Right lobe of liver (tissue), 6 donors: ENCODE data around the gene ZNF202. TPM values are rescaled to one million over a fixed set of nuclear protein-coding genes. Genes with fewer than 3 reads are reported as not detected.
A peak's percentile ranks its signal among the peaks of the same experiment; 100 is the strongest.

Experiments
- ATAC-seq, 4 donors: fragments of 200-7000 bp; cut with Tn5 transposase; one replicate each; pipeline ENCODE4 v1.9.1; 2020; ENCODE audit warnings: mild to moderate bottlenecking in 4 of 4, moderate library complexity in 4 of 4
- DNase-seq, 3 donors: peaks; one replicate each; pipeline ENCODE4 v3.0.0-alpha.2; 2020
- H3K27ac ChIP-seq, 3 donors: fragments of 200-600 bp; one replicate each; pipeline ENCODE4 v1.8.0; 2022
- H3K27me3 ChIP-seq, 2 donors: fragments of 200-600 bp; one replicate each; pipeline ENCODE4 v1.8.0; 2022
- H3K36me3 ChIP-seq, 4 donors: fragments of 200-600 bp; sonication (generic) in 1 of 4; one replicate each; pipeline versions ENCODE4 v1.5.1 to v1.8.0; 2017 to 2022; ENCODE audit warnings: control low read depth in 1 of 4
- H3K4me1 ChIP-seq, 4 donors: fragments of 200-600 bp; sonication (generic) in 1 of 4; one replicate each; pipeline versions ENCODE4 v1.5.1 to v1.8.0; 2017 to 2022; ENCODE audit warnings: control low read depth in 1 of 4
- H3K4me3 ChIP-seq, 3 donors: fragments of 200-600 bp; one replicate each; pipeline ENCODE4 v1.8.0; 2022
- H3K9me3 ChIP-seq, 4 donors: fragments of 200-600 bp; sonication (generic) in 1 of 4; one replicate each; pipeline versions ENCODE4 v1.5.1 to v1.8.0; 2017 to 2022; ENCODE audit warnings: control low read depth in 1 of 4
- POLR2A ChIP-seq: fragments of 450-650 bp; IDR thresholded peaks from one replicate; pipeline ENCODE4 v1.6.1; 2017; ENCODE audit warnings: antibody characterized with exemption, mild to moderate bottlenecking
- WGBS: methylation state at CpG from one replicate; pipeline ENCODE4 v1.1.6; 2018; ENCODE audit warnings: low coverage, low lambda C conversion rate; ENCODE audit not compliant: insufficient coverage; ENCODE audit errors: missing lambda C conversion rate; 5-methylcytosine and 5-hydroxymethylcytosine counted together
- intact Hi-C, 2 donors: fragments of 100-400 bp; cut with DNase I; formaldehyde crosslinking; loops; one replicate each; pipeline versions ENCODE4 v1.11.2 to v1.14.1; 2022
- long read RNA-seq: library from polyadenylated mRNA; unstranded; transcript quantifications from one replicate; pipeline ENCODE4 v2.0.0, GENCODE V29; 2019
- total RNA-seq, 6 experiments: library from RNA; depleted of rRNA in 2 of 6; stranded (reverse); fragments of >200 nt in 2 of 6; fragmentation: NEBNext Ultra II Directional in 3 of 6; extraction: Animal tissue kit (Norgen Biotek cat#: 25700) in 3 of 6; gene quantifications; one replicate each; pipeline versions ENCODE4 v1.1.0 to v1.2.4, GENCODE V29; 2016 to 2023
- TF ChIP-seq, protein P1 (sequence below), 4 donors: fragments of 200-600 bp in 3 of 4; fragments of 450-650 bp in 1 of 4; IDR thresholded peaks; one replicate each; pipeline versions ENCODE4 v1.5.1 to v1.8.0; 2016 to 2022; ENCODE audit warnings: antibody characterized with exemption in 4 of 4, mild to moderate bottlenecking in 2 of 4
- donor health status: DM: no; HTN: yes; CAD: no.
- donor health status: DM: no; HTN: no; CAD: no.
- donor health status: DM: no; HTN: no; CAD: no.
- donor health status: DM: no; HTN: yes; CAD: no.
- donor health status: DM: no; HTN: yes; CAD: no.

ZNF202 gene
- 1 to 10 TPM; 2.0 to 4.0 (median 2.7) TPM for total RNA-seq
- long read RNA-seq, result 0 reads

DNA sequence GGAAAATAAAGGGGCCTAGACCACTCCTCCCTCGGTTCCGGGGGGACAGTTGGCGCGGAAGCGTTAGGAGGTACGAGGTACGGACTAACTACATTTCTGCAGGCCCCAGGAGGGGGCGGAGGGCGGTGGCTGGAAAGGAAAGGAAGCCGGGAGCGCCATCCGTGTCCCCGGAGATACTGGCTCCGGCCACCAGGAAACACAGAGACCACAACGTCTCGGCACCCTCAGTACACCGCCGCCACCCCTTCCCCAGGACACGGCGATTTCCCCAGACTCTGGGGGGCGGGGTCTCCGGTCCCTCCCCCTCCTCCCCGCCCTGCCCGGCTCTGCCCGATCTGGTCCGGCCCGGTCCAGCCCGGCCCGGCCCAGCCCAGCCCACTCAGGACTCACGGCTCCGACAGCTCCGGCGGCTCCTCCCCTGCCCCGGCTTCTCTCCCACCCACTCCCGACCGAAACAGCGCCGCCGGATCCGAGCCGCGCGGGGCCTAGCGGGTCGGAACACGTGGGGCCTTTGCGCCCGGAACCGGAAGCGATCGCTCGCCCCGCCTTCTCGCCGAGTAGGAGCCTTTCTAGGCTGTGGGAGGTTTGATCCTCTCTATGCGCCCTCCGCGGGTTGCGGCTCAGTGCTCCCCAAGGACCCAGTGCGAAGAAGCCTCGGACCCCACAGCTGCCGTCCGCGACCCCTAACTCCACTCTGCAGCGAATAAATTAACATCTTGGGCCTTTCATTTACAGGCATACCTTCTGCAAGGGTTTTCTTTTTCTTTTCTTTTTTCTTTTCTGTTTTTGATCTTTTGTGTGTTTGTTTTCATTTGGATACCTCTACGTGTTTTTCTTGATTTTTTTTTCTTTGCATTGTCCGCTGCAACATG, at the start of gene ZNF202:
TSS of gene ZNF202 (minus strand) at position 502 of the 872 bp plus-strand sequence. CDS start 10,772 bp downstream, outside the sequence.
- Histone ChIP-seq H3K4me1 (peaks cover 0 to 8% (median 4%) of the 10 kb centered on the region in 4 donors), H3K4me3 (peak within 1 kb of the TSS; percentile 75 to 98 (median 97)), H3K36me3 (no peaks in the 10 kb centered on the region), H3K9me3 (no peaks in the 10 kb centered on the region), H3K27me3 (no peaks in the 10 kb centered on the region), H3K27ac (peak within 1 kb of the TSS; percentile 44 to 69 (median 55))
- DNase-seq (peak; percentile 93 to 94 (median 93)), ATAC-seq (peak; percentile 99)
- intact Hi-C loops, result no loop called here
- peak; percentile 58 for TF ChIP-seq POLR2A
- TF ChIP-seq, protein P1, sequence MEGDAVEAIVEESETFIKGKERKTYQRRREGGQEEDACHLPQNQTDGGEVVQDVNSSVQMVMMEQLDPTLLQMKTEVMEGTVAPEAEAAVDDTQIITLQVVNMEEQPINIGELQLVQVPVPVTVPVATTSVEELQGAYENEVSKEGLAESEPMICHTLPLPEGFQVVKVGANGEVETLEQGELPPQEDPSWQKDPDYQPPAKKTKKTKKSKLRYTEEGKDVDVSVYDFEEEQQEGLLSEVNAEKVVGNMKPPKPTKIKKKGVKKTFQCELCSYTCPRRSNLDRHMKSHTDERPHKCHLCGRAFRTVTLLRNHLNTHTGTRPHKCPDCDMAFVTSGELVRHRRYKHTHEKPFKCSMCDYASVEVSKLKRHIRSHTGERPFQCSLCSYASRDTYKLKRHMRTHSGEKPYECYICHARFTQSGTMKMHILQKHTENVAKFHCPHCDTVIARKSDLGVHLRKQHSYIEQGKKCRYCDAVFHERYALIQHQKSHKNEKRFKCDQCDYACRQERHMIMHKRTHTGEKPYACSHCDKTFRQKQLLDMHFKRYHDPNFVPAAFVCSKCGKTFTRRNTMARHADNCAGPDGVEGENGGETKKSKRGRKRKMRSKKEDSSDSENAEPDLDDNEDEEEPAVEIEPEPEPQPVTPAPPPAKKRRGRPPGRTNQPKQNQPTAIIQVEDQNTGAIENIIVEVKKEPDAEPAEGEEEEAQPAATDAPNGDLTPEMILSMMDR (IDR thresholded peaks at IDR 0.05), result peak in 2 of 4 donors; percentile 10 to 33
- under 1% methylated on average over 22 of the region's 67 CpGs for WGBS

DNA sequence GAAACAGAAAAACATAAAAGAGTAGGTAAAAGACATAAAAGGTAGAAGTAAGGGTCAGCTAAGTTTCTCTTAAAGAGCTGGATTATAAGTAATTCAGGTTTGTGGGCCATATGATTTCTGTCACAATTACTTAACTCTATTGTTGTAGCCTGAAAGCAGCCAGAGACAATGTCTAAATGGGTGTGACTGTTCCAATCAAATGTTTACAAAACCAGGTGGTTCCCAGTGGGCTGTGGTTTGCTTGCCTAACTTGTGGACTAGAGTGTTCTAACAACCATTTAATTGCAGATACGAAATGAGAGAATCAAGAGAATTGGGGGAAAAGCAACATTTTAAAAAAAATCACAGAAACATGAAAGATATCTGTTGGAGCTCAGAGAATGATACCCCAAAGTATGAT, 42.1 kb upstream of the ZNF202 start:
- no peaks in the 10 kb centered on the region for H3K4me1 ChIP-seq
- no peak for TF ChIP-seq POLR2A
- TF ChIP-seq, protein P1 (IDR thresholded peaks at IDR 0.05), result no peak
- WGBS, result 50% methylated on average over 1 of the region's 1 CpG
- H3K36me3 ChIP-seq, result no peaks in the 10 kb centered on the region
- no peak overlapping the region for H3K27ac ChIP-seq
- no peak overlapping the region for H3K4me3 ChIP-seq
- no peaks in the 10 kb centered on the region for H3K27me3 ChIP-seq
- H3K9me3 ChIP-seq, result no peaks in the 10 kb centered on the region
- intact Hi-C loops, result no loop called here
- DNase-seq (no peak), ATAC-seq (no peak)

DNA sequence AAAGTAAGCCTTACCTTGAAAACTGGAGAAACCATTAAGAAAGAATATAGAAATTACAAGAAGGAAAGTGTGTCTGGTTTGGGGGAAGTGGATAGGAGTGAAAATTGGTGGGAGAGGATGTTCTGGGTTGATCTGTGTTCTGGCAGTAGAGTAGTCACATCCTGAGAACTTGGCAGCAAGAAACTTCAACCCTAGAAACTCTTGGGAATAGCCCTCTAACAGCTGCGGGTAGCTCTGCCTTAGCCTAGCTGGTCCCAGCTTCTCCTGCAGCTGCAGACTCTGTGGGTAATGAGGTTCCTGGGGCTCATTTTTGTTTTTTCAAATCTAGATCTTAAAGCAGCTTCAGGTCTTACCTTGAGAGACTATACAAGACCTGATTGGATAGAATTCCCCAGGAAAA, 37.1 kb upstream of the ZNF202 start:
- ATAC-seq (no peak), DNase-seq (no peak)
- TF ChIP-seq, protein P1 (IDR thresholded peaks at IDR 0.05), result no peak
- no peak for TF ChIP-seq POLR2A
- intact Hi-C loops, result no loop called here
- Histone ChIP-seq H3K27ac (no peak overlapping the region), H3K4me3 (no peak overlapping the region), H3K36me3 (no peaks in the 10 kb centered on the region), H3K9me3 (no peaks in the 10 kb centered on the region), H3K4me1 (no peaks in the 10 kb centered on the region), H3K27me3 (no peaks in the 10 kb centered on the region)
- 83% methylated on average over 1 of the region's 1 CpG for WGBS

DNA sequence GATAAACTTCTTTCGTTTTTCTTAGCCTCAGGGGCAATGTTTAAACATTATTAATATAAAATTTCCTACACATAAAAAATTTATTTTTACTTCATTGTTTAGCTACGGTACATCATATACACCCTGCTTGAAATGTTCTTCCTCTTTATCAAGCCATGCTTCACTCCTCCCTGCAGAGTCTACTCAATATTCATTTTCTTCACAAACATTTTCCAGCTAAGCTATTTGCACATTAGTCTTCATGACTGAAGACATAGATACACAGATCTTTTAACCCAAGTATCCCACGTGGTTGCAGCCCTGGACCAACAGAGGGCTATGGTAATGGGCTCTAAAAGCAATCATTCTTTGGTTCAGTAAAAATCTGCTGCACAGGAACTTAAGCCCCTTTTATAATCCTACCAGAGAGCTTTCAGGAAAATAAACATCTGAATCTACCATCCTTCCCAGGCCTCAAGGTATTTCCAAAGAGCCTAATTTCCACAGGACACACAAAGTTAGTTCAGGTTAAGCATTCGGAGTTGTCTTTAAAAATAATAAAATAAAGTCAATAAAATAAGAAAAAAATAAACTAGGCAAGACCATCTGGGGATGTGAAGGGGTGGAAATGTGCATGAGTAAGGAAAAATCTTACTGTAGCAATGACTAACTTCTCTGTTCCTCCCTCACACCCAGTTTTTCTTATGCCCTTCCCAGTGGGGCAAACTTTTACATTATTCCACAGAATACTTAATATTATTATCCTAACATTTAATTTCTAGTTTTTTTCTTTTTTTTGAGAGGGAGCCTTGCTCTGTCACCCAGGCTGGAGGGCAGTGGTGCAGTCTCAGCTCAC, 34.5 kb upstream of the ZNF202 start:
- DNase-seq (no peak), ATAC-seq (no peak)
- Histone ChIP-seq H3K4me3 (no peak overlapping the region), H3K9me3 (no peaks in the 10 kb centered on the region), H3K27ac (no peak overlapping the region), H3K36me3 (no peaks in the 10 kb centered on the region), H3K27me3 (no peaks in the 10 kb centered on the region), H3K4me1 (no peaks in the 10 kb centered on the region)
- intact Hi-C loops, result no loop called here
- TF ChIP-seq POLR2A, result no peak
- TF ChIP-seq, protein P1 (IDR thresholded peaks at IDR 0.05), result no peak
- 24% methylated on average over 4 of the region's 4 CpGs for WGBS
